ENCODE data around the gene SERPINA5. TPM values are rescaled to one million over a fixed set of nuclear protein-coding genes. Genes with fewer than 3 reads are reported as not detected.

Gene SERPINA5
- total and polyA plus RNA-seq, 2 of the 8 experiments (the other 6 are each of a cell fraction or from before 2014, with no cell fraction given): 1.8 to 1.9 TPM

GRCh38 chr14:94628578-94628977, 47.4 kb downstream of the SERPINA5 start:
- H3K4me3 ChIP-seq (ENCODE audit: extremely low read depth in 1 of 4, insufficient read depth in 2 of 4, low read depth in 3 of 4, low read length in 4 of 4): no peak overlapping the region
- no peaks in the 10 kb centered on the region for H4K20me1 ChIP-seq (replicated peaks in 1 of 2; ENCODE audit: control insufficient read depth in 1 of 2, insufficient read depth in 2 of 2, low read length in 2 of 2)
- H4K5ac ChIP-seq (ENCODE audit: insufficient read length, low read depth, low read length): no peak overlapping the region
- H3K14ac ChIP-seq (ENCODE audit: insufficient read length): no peak overlapping the region
- POLR2A ChIA-PET (ENCODE audit: partially characterized antibody): no interaction called here
- no peaks in the 10 kb centered on the region for H3K36me3 ChIP-seq (ENCODE audit: control insufficient read depth in 2 of 4, insufficient read depth in 4 of 4, low read length in 3 of 4)
- H3K23ac ChIP-seq (ENCODE audit: insufficient read length): no peak overlapping the region
- no peak overlapping the region for H2BK12ac ChIP-seq (ENCODE audit: low read depth, low read length)
- FAIRE-seq (no peak), DNase-seq (ENCODE audit: low read depth in 1 of 2, low spot score in 2 of 2) (no peak)
- no peak overlapping the region for H4K91ac ChIP-seq (replicated peaks; ENCODE audit: insufficient read length, low read length)
- H2BK5ac ChIP-seq (ENCODE audit: low read depth, low read length): no peak overlapping the region
- no peaks in the 10 kb centered on the region for H3K23me2 ChIP-seq (ENCODE audit: low read depth, low read length)
- no peaks in the 10 kb centered on the region for H3K9me3 ChIP-seq (ENCODE audit: insufficient read depth in 2 of 2, low read depth in 1 of 2, low read length in 1 of 2)
- no peak overlapping the region for H3K56ac ChIP-seq (replicated peaks; ENCODE audit: insufficient read length, low read depth, low read length)
- H2BK20ac ChIP-seq (ENCODE audit: low read length): no peak overlapping the region
- CTCF ChIA-PET (ENCODE audit: partially characterized antibody): interaction anchor here (1.2 kb wide), 2 partner anchors 10 to 67 kb away, joined by 3 to 7 read pairs; no protein-coding TSS in a partner anchor
- H3K9ac ChIP-seq (replicated peaks in 1 of 4; ENCODE audit: extremely low read depth in 1 of 4, low read depth in 3 of 4, low read length in 3 of 4): no peak overlapping the region
- H3K27me3 ChIP-seq (replicated peaks in 1 of 4; ENCODE audit: control insufficient read depth in 3 of 4, extremely low read depth in 1 of 4, insufficient read depth in 3 of 4, low read length in 3 of 4): no peaks in the 10 kb centered on the region
- H2AFZ ChIP-seq (ENCODE audit: low read length): no peak overlapping the region
- H4K8ac ChIP-seq (ENCODE audit: extremely low read depth, insufficient read depth, low read length): no peak overlapping the region
- H2AK5ac ChIP-seq (ENCODE audit: low read depth, low read length): no peak overlapping the region
- H3K79me1 ChIP-seq (ENCODE audit: low read depth, low read length): no peaks in the 10 kb centered on the region
- no peaks in the 10 kb centered on the region for H3K79me2 ChIP-seq (ENCODE audit: control insufficient read depth in 1 of 2, insufficient read depth in 2 of 2, low read length in 2 of 2)
- H3K18ac ChIP-seq (ENCODE audit: extremely low read depth, low read length): no peak overlapping the region
- WGBS, 2 experiments (ENCODE audit: extremely low coverage in 1 of 2, insufficient coverage in 1 of 2, insufficient read length in 1 of 2, insufficient replicate concordance in 2 of 2, low coverage in 1 of 2, low lambda C conversion rate in 2 of 2, missing lambda C conversion rate in 1 of 2): 93% methylated on average over 5 of the region's 5 CpGs; no CpG with 5 or more reads in 1 of the 2 experiments
- H3K27ac ChIP-seq (ENCODE audit: low read depth, low read length): no peak overlapping the region
- no peak overlapping the region for H3K4me2 ChIP-seq (ENCODE audit: insufficient read depth in 1 of 2, low read depth in 2 of 2, low read length in 2 of 2)
- TF ChIP-seq EZH2 (IDR thresholded peaks at IDR 0.05; ENCODE audit: low read depth, low read length, severe bottlenecking): no peak
- H3K4ac ChIP-seq (replicated peaks; ENCODE audit: insufficient read length, low read depth, low read length): no peak overlapping the region
- H3K4me1 ChIP-seq (replicated peaks in 1 of 4; ENCODE audit: control insufficient read depth in 3 of 4, insufficient read depth in 4 of 4, low read length in 3 of 4): no peaks in the 10 kb centered on the region
- H2BK15ac ChIP-seq (ENCODE audit: low read length): no peak overlapping the region
- no peak overlapping the region for H2BK120ac ChIP-seq (replicated peaks; ENCODE audit: low read depth, low read length)

Data from H1 (cell line).